NCI-H2196 treated with DMSO at 0.1 percent for 48 hours (cell line): ENCODE measurements around the gene EGFR.
A peak's percentile ranks its signal among the peaks of the same experiment; 100 is the strongest.

ENCODE experiments used
- DNase-seq: peaks from one replicate; lab custom pipeline; 2025; ENCODE audit not compliant: unreplicated experiment; lab: John Stamatoyannopoulos, UW

The EGFR gene

GRCh38 chr7:55080000-55080623 is 61.3 kb downstream of the EGFR start:
- no peak for DNase-seq

GRCh38 chr7:55081068-55081467 is 62.3 kb downstream of the EGFR start:
- no peak for DNase-seq

- DNase-seq: no peak
Measured at GRCh38 chr7:55081472-55082227, 62.8 kb downstream of the EGFR start.

GRCh38 chr7:55082228-55082603 is 63.4 kb downstream of the EGFR start:
- DNase-seq: no peak

GRCh38 chr7:55083206-55083605 is 64.4 kb downstream of the EGFR start:
- DNase-seq: no peak

- DNase-seq: no peak
Measured at GRCh38 chr7:55084307-55084706, 65.5 kb downstream of the EGFR start.

GRCh38 chr7:55085511-55086412 is 66.9 kb downstream of the EGFR start:
- DNase-seq: no peak

- no peak for DNase-seq
Measured at GRCh38 chr7:55086413-55087201, 67.8 kb downstream of the EGFR start.

- DNase-seq: no peak
Measured at GRCh38 chr7:55087521-55087961, 68.7 kb downstream of the EGFR start.

- DNase-seq: no peak
Measured at GRCh38 chr7:55088107-55088506, 69.3 kb downstream of the EGFR start.

- no peak for DNase-seq
Measured at GRCh38 chr7:55088620-55089019, 69.8 kb downstream of the EGFR start.

GRCh38 chr7:55092186-55092974 is 73.6 kb downstream of the EGFR start:
- peak; percentile 38 for DNase-seq

- no peak for DNase-seq
Measured at GRCh38 chr7:55092975-55093373, 74.2 kb downstream of the EGFR start.

- DNase-seq: no peak
Measured at GRCh38 chr7:55093674-55094073, 74.9 kb downstream of the EGFR start.

- no peak for DNase-seq
Measured at GRCh38 chr7:55094092-55094690, 75.4 kb downstream of the EGFR start.

GRCh38 chr7:55095672-55096071 is 76.9 kb downstream of the EGFR start:
- DNase-seq: no peak

GRCh38 chr7:55096323-55096722 is 77.5 kb downstream of the EGFR start:
- DNase-seq: no peak

- DNase-seq: no peak
Measured at GRCh38 chr7:55097100-55097499, 78.3 kb downstream of the EGFR start.

- DNase-seq: no peak
Measured at GRCh38 chr7:55099066-55099820, 80.4 kb downstream of the EGFR start.
